ENCODE data around the gene MLYCD.

- TF ChIP-seq CTCF (IDR thresholded peaks at IDR 0.05; ENCODE audit: low read depth, low read length, poor library complexity, severe bottlenecking), result no peak
- TF ChIP-seq EZH2phosphoT487 (IDR thresholded peaks at IDR 0.05; ENCODE audit: borderline replicate concordance, low read length), result no peak
Measured at GRCh38 chr16:83914091-83914710, 15.3 kb downstream of the MLYCD start.

All from DOHH2 (cell line).